Measurements from ENCODE around the gene MBNL1.
A peak's percentile ranks its signal among the peaks of the same experiment; 100 is the strongest.

Gene MBNL1

GRCh38 chr3:152376351-152377183, 107.8 kb downstream of the MBNL1 start:
- Histone ChIP-seq H3K27ac (ENCODE audit: low read depth, low read length) (peak overlapping the region; percentile 63), H3K27me3 (ENCODE audit: control insufficient read depth in 5 of 5, insufficient read depth in 4 of 5, low read length in 5 of 5) (no peaks in the 10 kb centered on the region), H3K9ac (ENCODE audit: low read length in 5 of 5) (no peak overlapping the region), H3K9me3 (ENCODE audit: control insufficient read depth in 5 of 5, low read length in 5 of 5) (no peaks in the 10 kb centered on the region), H3K4me1 (ENCODE audit: control insufficient read depth in 5 of 5, insufficient read depth in 5 of 5, low read length in 5 of 5) (peaks cover 0 to 26% (median 21%) of the 10 kb centered on the region in 5 donors), H3K4me3 (ENCODE audit: low read depth in 1 of 5, low read length in 5 of 5) (peak overlapping the region in 1 of 5 donors; percentile 22), H3K36me3 (ENCODE audit: control insufficient read depth in 5 of 5, insufficient read depth in 5 of 5, low read length in 5 of 5) (peaks cover 0 to 10% (median 0%) of the 10 kb centered on the region in 5 donors)

GRCh38 chr3:152377184-152377570, 108.4 kb downstream of the MBNL1 start:
- Histone ChIP-seq H3K9me3 (ENCODE audit: control insufficient read depth in 5 of 5, low read length in 5 of 5) (no peaks in the 10 kb centered on the region), H3K27ac (ENCODE audit: low read depth, low read length) (peak overlapping the region; percentile 63), H3K27me3 (ENCODE audit: control insufficient read depth in 5 of 5, insufficient read depth in 4 of 5, low read length in 5 of 5) (no peaks in the 10 kb centered on the region), H3K4me3 (ENCODE audit: low read depth in 1 of 5, low read length in 5 of 5) (no peak overlapping the region), H3K4me1 (ENCODE audit: control insufficient read depth in 5 of 5, insufficient read depth in 5 of 5, low read length in 5 of 5) (peaks cover 0 to 31% (median 26%) of the 10 kb centered on the region in 5 donors), H3K36me3 (ENCODE audit: control insufficient read depth in 5 of 5, insufficient read depth in 5 of 5, low read length in 5 of 5) (peaks cover 0 to 10% (median 0%) of the 10 kb centered on the region in 5 donors), H3K9ac (ENCODE audit: low read length in 5 of 5) (no peak overlapping the region)

GRCh38 chr3:152379415-152380042, 110.8 kb downstream of the MBNL1 start:
- no peaks in the 10 kb centered on the region for H3K9me3 ChIP-seq (ENCODE audit: control insufficient read depth in 5 of 5, low read length in 5 of 5)
- H3K4me3 ChIP-seq (ENCODE audit: low read depth in 1 of 5, low read length in 5 of 5): no peak overlapping the region
- no peaks in the 10 kb centered on the region for H3K27me3 ChIP-seq (ENCODE audit: control insufficient read depth in 5 of 5, insufficient read depth in 4 of 5, low read length in 5 of 5)
- H3K27ac ChIP-seq (ENCODE audit: low read depth, low read length): peak overlapping the region; percentile 28
- peaks cover 0 to 43% (median 35%) of the 10 kb centered on the region in 5 donors for H3K4me1 ChIP-seq (ENCODE audit: control insufficient read depth in 5 of 5, insufficient read depth in 5 of 5, low read length in 5 of 5)
- H3K9ac ChIP-seq (ENCODE audit: low read length in 5 of 5): no peak overlapping the region
- H3K36me3 ChIP-seq (ENCODE audit: control insufficient read depth in 5 of 5, insufficient read depth in 5 of 5, low read length in 5 of 5): peaks cover 0 to 10% (median 0%) of the 10 kb centered on the region in 5 donors

- Histone ChIP-seq H3K27ac (ENCODE audit: low read depth, low read length) (peak overlapping the region; percentile 28), H3K4me3 (ENCODE audit: low read depth in 1 of 5, low read length in 5 of 5) (no peak overlapping the region), H3K9ac (ENCODE audit: low read length in 5 of 5) (no peak overlapping the region), H3K36me3 (ENCODE audit: control insufficient read depth in 5 of 5, insufficient read depth in 5 of 5, low read length in 5 of 5) (peaks cover 0 to 10% (median 0%) of the 10 kb centered on the region in 5 donors), H3K9me3 (ENCODE audit: control insufficient read depth in 5 of 5, low read length in 5 of 5) (no peaks in the 10 kb centered on the region), H3K27me3 (ENCODE audit: control insufficient read depth in 5 of 5, insufficient read depth in 4 of 5, low read length in 5 of 5) (no peaks in the 10 kb centered on the region), H3K4me1 (ENCODE audit: control insufficient read depth in 5 of 5, insufficient read depth in 5 of 5, low read length in 5 of 5) (peaks cover 0 to 44% (median 31%) of the 10 kb centered on the region in 5 donors)
Observed at GRCh38 chr3:152380043-152380442, 111.3 kb downstream of the MBNL1 start.

- H3K4me3 ChIP-seq (ENCODE audit: low read depth in 1 of 5, low read length in 5 of 5): peak overlapping the region in 4 of 5 donors; percentile 21 to 55 (median 39)
- H3K36me3 ChIP-seq (ENCODE audit: control insufficient read depth in 5 of 5, insufficient read depth in 5 of 5, low read length in 5 of 5): peaks cover 0 to 10% (median 0%) of the 10 kb centered on the region in 5 donors
- H3K27ac ChIP-seq (ENCODE audit: low read depth, low read length): peak overlapping the region; percentile 81
- H3K9me3 ChIP-seq (ENCODE audit: control insufficient read depth in 5 of 5, low read length in 5 of 5): no peaks in the 10 kb centered on the region
- H3K27me3 ChIP-seq (ENCODE audit: control insufficient read depth in 5 of 5, insufficient read depth in 4 of 5, low read length in 5 of 5): no peaks in the 10 kb centered on the region
- peak overlapping the region; percentile 11 to 71 (median 56) for H3K9ac ChIP-seq (ENCODE audit: low read length in 5 of 5)
- peaks cover 0 to 48% (median 36%) of the 10 kb centered on the region in 5 donors for H3K4me1 ChIP-seq (ENCODE audit: control insufficient read depth in 5 of 5, insufficient read depth in 5 of 5, low read length in 5 of 5)
Observed at GRCh38 chr3:152381881-152382295, 113.2 kb downstream of the MBNL1 start.

- H3K4me1 ChIP-seq (ENCODE audit: control insufficient read depth in 5 of 5, insufficient read depth in 5 of 5, low read length in 5 of 5): peaks cover 0 to 44% (median 35%) of the 10 kb centered on the region in 5 donors
- no peaks in the 10 kb centered on the region for H3K27me3 ChIP-seq (ENCODE audit: control insufficient read depth in 5 of 5, insufficient read depth in 4 of 5, low read length in 5 of 5)
- peak overlapping the region; percentile 21 to 55 (median 46) for H3K4me3 ChIP-seq (ENCODE audit: low read depth in 1 of 5, low read length in 5 of 5)
- H3K9ac ChIP-seq (ENCODE audit: low read length in 5 of 5): peak overlapping the region; percentile 22 to 71 (median 56)
- no peaks in the 10 kb centered on the region for H3K9me3 ChIP-seq (ENCODE audit: control insufficient read depth in 5 of 5, low read length in 5 of 5)
- H3K27ac ChIP-seq (ENCODE audit: low read depth, low read length): peak overlapping the region; percentile 81
- H3K36me3 ChIP-seq (ENCODE audit: control insufficient read depth in 5 of 5, insufficient read depth in 5 of 5, low read length in 5 of 5): peaks cover 0 to 10% (median 0%) of the 10 kb centered on the region in 5 donors
Observed at GRCh38 chr3:152382312-152383135, 113.8 kb downstream of the MBNL1 start.

- H3K27ac ChIP-seq (ENCODE audit: low read depth, low read length): peak overlapping the region; percentile 81
- no peaks in the 10 kb centered on the region for H3K27me3 ChIP-seq (ENCODE audit: control insufficient read depth in 5 of 5, insufficient read depth in 4 of 5, low read length in 5 of 5)
- no peaks in the 10 kb centered on the region for H3K9me3 ChIP-seq (ENCODE audit: control insufficient read depth in 5 of 5, low read length in 5 of 5)
- H3K4me3 ChIP-seq (ENCODE audit: low read depth in 1 of 5, low read length in 5 of 5): peak overlapping the region in 4 of 5 donors; percentile 32 to 55 (median 46)
- H3K9ac ChIP-seq (ENCODE audit: low read length in 5 of 5): peak overlapping the region in 2 of 5 donors; percentile 61 to 71
- H3K36me3 ChIP-seq (ENCODE audit: control insufficient read depth in 5 of 5, insufficient read depth in 5 of 5, low read length in 5 of 5): peaks cover 0 to 5% (median 0%) of the 10 kb centered on the region in 5 donors
- peaks cover 0 to 44% (median 39%) of the 10 kb centered on the region in 5 donors for H3K4me1 ChIP-seq (ENCODE audit: control insufficient read depth in 5 of 5, insufficient read depth in 5 of 5, low read length in 5 of 5)
Observed at GRCh38 chr3:152383136-152383606, 114.4 kb downstream of the MBNL1 start.

GRCh38 chr3:152384412-152384811, 115.7 kb downstream of the MBNL1 start:
- H3K9ac ChIP-seq (ENCODE audit: low read length in 5 of 5): peak overlapping the region in 1 of 5 donors; percentile 6
- no peak overlapping the region for H3K4me3 ChIP-seq (ENCODE audit: low read depth in 1 of 5, low read length in 5 of 5)
- H3K4me1 ChIP-seq (ENCODE audit: control insufficient read depth in 5 of 5, insufficient read depth in 5 of 5, low read length in 5 of 5): peaks cover 0 to 44% (median 39%) of the 10 kb centered on the region in 5 donors

GRCh38 chr3:152385761-152386160, 117.0 kb downstream of the MBNL1 start:
- no peak overlapping the region for H3K9ac ChIP-seq (ENCODE audit: low read length in 5 of 5)
- H3K4me3 ChIP-seq (ENCODE audit: low read depth in 1 of 5, low read length in 5 of 5): no peak overlapping the region
- peaks cover 0 to 44% (median 37%) of the 10 kb centered on the region in 5 donors for H3K4me1 ChIP-seq (ENCODE audit: control insufficient read depth in 5 of 5, insufficient read depth in 5 of 5, low read length in 5 of 5)
- H3K27ac ChIP-seq (ENCODE audit: low read depth, low read length): peak overlapping the region; percentile 81
- no peaks in the 10 kb centered on the region for H3K9me3 ChIP-seq (ENCODE audit: control insufficient read depth in 5 of 5, low read length in 5 of 5)
- peaks cover 0 to 3% (median 0%) of the 10 kb centered on the region in 5 donors for H3K36me3 ChIP-seq (ENCODE audit: control insufficient read depth in 5 of 5, insufficient read depth in 5 of 5, low read length in 5 of 5)
- H3K27me3 ChIP-seq (ENCODE audit: control insufficient read depth in 5 of 5, insufficient read depth in 4 of 5, low read length in 5 of 5): no peaks in the 10 kb centered on the region

More at GRCh38 chr3:152384412-152384811, 115.7 kb downstream of the MBNL1 start:
- Histone ChIP-seq H3K36me3 (ENCODE audit: control insufficient read depth in 5 of 5, insufficient read depth in 5 of 5, low read length in 5 of 5) (peaks cover 0 to 2% (median 0%) of the 10 kb centered on the region in 5 donors), H3K27ac (ENCODE audit: low read depth, low read length) (peak overlapping the region; percentile 81), H3K9me3 (ENCODE audit: control insufficient read depth in 5 of 5, low read length in 5 of 5) (no peaks in the 10 kb centered on the region), H3K27me3 (ENCODE audit: control insufficient read depth in 5 of 5, insufficient read depth in 4 of 5, low read length in 5 of 5) (no peaks in the 10 kb centered on the region)

Measured in subcutaneous abdominal adipose tissue (tissue), 5 donors.